GM23338 (cell line): ENCODE results near the gene IGF1R. TPM values are rescaled to one million over a fixed set of nuclear protein-coding genes. Genes with fewer than 3 reads are reported as not detected.

ENCODE experiments used
- ATAC-seq: fragments of 200-7000 bp; cut with Tn5 transposase; 3 replicates; pipeline ENCODE4 v1.9.1; 2020
- DNase-seq: peaks from one replicate; pipeline ENCODE4 v3.0.0-alpha.2; 2015; ENCODE audit warnings: low spot score
- H2AFZ ChIP-seq: fragments of 200-600 bp; sonication (generic); 2 replicates; pipeline ENCODE4 v1.8.0; 2016; ENCODE audit warnings: antibody characterized with exemption, mild to moderate bottlenecking, moderate library complexity
- H3F3A ChIP-seq: fragments of 200-600 bp; sonication (generic); replicated peaks from 2 replicates; pipeline ENCODE4 v1.8.0; 2017; ENCODE audit warnings: antibody characterized with exemption, mixed run types, low read depth
- H3K27ac ChIP-seq: fragments of 200-600 bp; sonication (generic); 2 replicates; pipeline ENCODE4 v1.6.1; 2016; ENCODE audit warnings: low read depth
- H3K27me3 ChIP-seq: fragments of 200-600 bp; sonication (generic); 2 replicates; pipeline ENCODE4 v1.8.0; 2016; ENCODE audit warnings: mild to moderate bottlenecking, mixed run types, moderate library complexity; ENCODE audit not compliant: insufficient read depth
- H3K36me3 ChIP-seq: fragments of 200-600 bp; sonication (generic); 2 replicates; pipeline ENCODE4 v1.8.0; 2016; ENCODE audit warnings: mild to moderate bottlenecking; ENCODE audit not compliant: insufficient read depth
- H3K4me1 ChIP-seq: fragments of 200-600 bp; sonication (generic); 2 replicates; pipeline ENCODE4 v1.8.0; 2016; ENCODE audit warnings: mild to moderate bottlenecking, moderate library complexity; ENCODE audit not compliant: insufficient read depth
- H3K4me2 ChIP-seq: fragments of 200-600 bp; sonication (generic); 2 replicates; pipeline ENCODE4 v1.7.1; 2017; ENCODE audit warnings: mixed run types
- H3K4me3 ChIP-seq: fragments of 200-600 bp; sonication (generic); 2 replicates; pipeline ENCODE4 v1.6.1; 2016; ENCODE audit warnings: mixed run types
- H3K79me2 ChIP-seq: fragments of 200-600 bp; sonication (generic); replicated peaks from 2 replicates; pipeline ENCODE4 v1.8.0; 2017; ENCODE audit warnings: mild to moderate bottlenecking; ENCODE audit not compliant: insufficient read depth
- H3K9me2 ChIP-seq: fragments of 200-600 bp; sonication (generic); 2 replicates; pipeline ENCODE4 v1.8.0; 2017; ENCODE audit not compliant: insufficient read depth
- H4K20me1 ChIP-seq: fragments of 200-600 bp; sonication (generic); replicated peaks from 2 replicates; pipeline ENCODE4 v1.8.0; 2017; ENCODE audit warnings: mild to moderate bottlenecking; ENCODE audit not compliant: insufficient read depth
- H3K27ac Mint-ChIP-seq: 2 replicates; pipeline ENCODE4 v1.8.0; 2020; ENCODE audit warnings: inconsistent platforms, mild to moderate bottlenecking, moderate library complexity, mixed read lengths
- H3K27me3 Mint-ChIP-seq: 3 replicates; pipeline ENCODE4 v1.8.0; 2022; ENCODE audit warnings: low read depth, mild to moderate bottlenecking, moderate library complexity, mixed read lengths, inconsistent platforms; ENCODE audit not compliant: insufficient read depth, poor library complexity
- H3K36me3 Mint-ChIP-seq: 3 replicates; pipeline ENCODE4 v1.8.0; 2021; ENCODE audit warnings: low read depth, mild to moderate bottlenecking, inconsistent platforms, moderate library complexity, mixed read lengths
- H3K4me1 Mint-ChIP-seq: 3 replicates; pipeline ENCODE4 v1.8.0; 2020; ENCODE audit warnings: mild to moderate bottlenecking, inconsistent platforms, mixed read lengths
- H3K4me3 Mint-ChIP-seq: 3 replicates; pipeline ENCODE4 v1.8.0; 2021; ENCODE audit warnings: moderate library complexity, mild to moderate bottlenecking, inconsistent platforms, mixed read lengths
- H3K9me3 Mint-ChIP-seq: 3 replicates; pipeline ENCODE4 v1.8.0; 2020; ENCODE audit warnings: moderate library complexity, mild to moderate bottlenecking, inconsistent platforms, mixed read lengths
- CREB1 ChIP-seq: fragments of 250-450 bp; sonication (Bioruptor Pico); IDR thresholded peaks from 2 replicates; pipeline ENCODE4 v1.5.0; 2020; ENCODE audit warnings: low read depth, mild to moderate bottlenecking, moderate library complexity
- EZH2 ChIP-seq: fragments of 200-600 bp; sonication (generic); IDR thresholded peaks from one replicate; pipeline ENCODE4 v1.8.0; 2017; ENCODE audit warnings: antibody characterized with exemption, mild to moderate bottlenecking, low read depth; ENCODE audit not compliant: unreplicated experiment
- JUNB ChIP-seq: IDR thresholded peaks from one replicate; pipeline ENCODE4 v1.6.1; 2016; ENCODE audit warnings: antibody characterized with exemption; ENCODE audit not compliant: unreplicated experiment
- STAT1 ChIP-seq: IDR thresholded peaks from one replicate; pipeline ENCODE4 v1.6.1; 2016; ENCODE audit warnings: antibody characterized with exemption; ENCODE audit not compliant: unreplicated experiment
- ZNF114 ChIP-seq: fragments of 250-450 bp; sonication (Bioruptor Pico); IDR thresholded peaks from 2 replicates; pipeline ENCODE4 v1.5.0; 2020; ENCODE audit warnings: mild to moderate bottlenecking, moderate library complexity
- ZNF331 ChIP-seq: fragments of 250-450 bp; sonication (Bioruptor Pico); IDR thresholded peaks from 2 replicates; pipeline ENCODE4 v1.5.0; 2020; ENCODE audit warnings: low read depth, mild to moderate bottlenecking, moderate library complexity
- polyA plus RNA-seq: library from polyadenylated mRNA; unstranded; fragments of >200 nt; fragmentation: Nextera tagmentation; extraction: Ambion mirVana; gene quantifications from 2 replicates; pipeline ENCODE4 v1.2.1, GENCODE V29; 2016
- total RNA-seq: library from RNA; depleted of rRNA; stranded (reverse); fragments of >200 nt; shearing (Covaris generic); gene quantifications from 2 replicates; pipeline ENCODE4 v1.2.3, GENCODE V29; 2014
- TF ChIP-seq, protein P1 (sequence below): fragments of 250-450 bp; sonication (Bioruptor Pico); IDR thresholded peaks from 2 replicates; pipeline ENCODE4 v1.5.0; 2020; ENCODE audit warnings: mild to moderate bottlenecking, moderate library complexity
- TF ChIP-seq, protein P2 (sequence below): IDR thresholded peaks from 2 replicates; pipeline ENCODE4 v1.6.1; 2016; ENCODE audit warnings: antibody characterized with exemption
- TF ChIP-seq, protein P3 (sequence below), 2 experiments: fragments of 200-600 bp in 1 of 2; sonication (generic) in 1 of 2; conservative IDR thresholded peaks; 2 replicates each; pipeline versions ENCODE4 v1.5.1 to v1.6.1; 2016 to 2017; ENCODE audit warnings: antibody characterized with exemption in 2 of 2, low read depth in 2 of 2, mild to moderate bottlenecking in 2 of 2, moderate library complexity in 1 of 2

Gene IGF1R
- total and polyA plus RNA-seq, 2 experiments from 2014 or later: 20.4 to 92.2 TPM

DNA sequence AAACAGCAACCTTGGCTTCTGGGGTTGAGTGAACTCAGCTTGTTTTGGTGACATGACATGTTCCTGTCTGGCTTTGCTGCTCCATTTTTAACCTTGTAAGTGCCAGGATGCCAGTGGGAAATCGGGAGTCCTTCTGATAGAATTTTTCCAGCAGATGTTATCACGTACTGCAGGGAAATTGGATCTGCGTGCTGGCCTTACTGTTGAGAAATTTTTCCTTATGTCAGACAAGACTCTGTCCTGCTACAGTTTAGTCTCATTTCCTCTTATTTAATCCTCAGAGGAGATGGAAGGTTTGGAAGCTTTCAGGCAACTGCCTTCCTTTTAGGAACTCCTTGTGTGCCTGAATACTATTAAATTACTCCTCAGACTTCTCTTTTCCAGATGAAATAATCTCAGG is 278.7 kb downstream of the IGF1R start:
- ATAC-seq: no peak
- Histone ChIP-seq H3K27ac (no peak overlapping the region), H3F3A (no peaks in the 10 kb centered on the region), H3K9me2 (no peaks in the 10 kb centered on the region), H4K20me1 (no peaks in the 10 kb centered on the region), H2AFZ (no peak overlapping the region), H3K4me2 (no peak overlapping the region), H3K79me2 (no peaks in the 10 kb centered on the region), H3K4me3 (no peak overlapping the region), H3K27me3 (no peaks in the 10 kb centered on the region), H3K4me1 (no peaks in the 10 kb centered on the region), H3K36me3 (peaks cover 42% of the 10 kb centered on the region)
- no peaks in the 10 kb centered on the region for H3K9me3 Mint-ChIP-seq
- no peak overlapping the region for H3K4me3 Mint-ChIP-seq
- no peaks in the 10 kb centered on the region for H3K4me1 Mint-ChIP-seq
- DNase-seq: no peak
- peaks cover 68% of the 10 kb centered on the region for H3K36me3 Mint-ChIP-seq
- TF ChIP-seq STAT1 (no peak), JUNB (no peak)
- TF ChIP-seq, protein P1, sequence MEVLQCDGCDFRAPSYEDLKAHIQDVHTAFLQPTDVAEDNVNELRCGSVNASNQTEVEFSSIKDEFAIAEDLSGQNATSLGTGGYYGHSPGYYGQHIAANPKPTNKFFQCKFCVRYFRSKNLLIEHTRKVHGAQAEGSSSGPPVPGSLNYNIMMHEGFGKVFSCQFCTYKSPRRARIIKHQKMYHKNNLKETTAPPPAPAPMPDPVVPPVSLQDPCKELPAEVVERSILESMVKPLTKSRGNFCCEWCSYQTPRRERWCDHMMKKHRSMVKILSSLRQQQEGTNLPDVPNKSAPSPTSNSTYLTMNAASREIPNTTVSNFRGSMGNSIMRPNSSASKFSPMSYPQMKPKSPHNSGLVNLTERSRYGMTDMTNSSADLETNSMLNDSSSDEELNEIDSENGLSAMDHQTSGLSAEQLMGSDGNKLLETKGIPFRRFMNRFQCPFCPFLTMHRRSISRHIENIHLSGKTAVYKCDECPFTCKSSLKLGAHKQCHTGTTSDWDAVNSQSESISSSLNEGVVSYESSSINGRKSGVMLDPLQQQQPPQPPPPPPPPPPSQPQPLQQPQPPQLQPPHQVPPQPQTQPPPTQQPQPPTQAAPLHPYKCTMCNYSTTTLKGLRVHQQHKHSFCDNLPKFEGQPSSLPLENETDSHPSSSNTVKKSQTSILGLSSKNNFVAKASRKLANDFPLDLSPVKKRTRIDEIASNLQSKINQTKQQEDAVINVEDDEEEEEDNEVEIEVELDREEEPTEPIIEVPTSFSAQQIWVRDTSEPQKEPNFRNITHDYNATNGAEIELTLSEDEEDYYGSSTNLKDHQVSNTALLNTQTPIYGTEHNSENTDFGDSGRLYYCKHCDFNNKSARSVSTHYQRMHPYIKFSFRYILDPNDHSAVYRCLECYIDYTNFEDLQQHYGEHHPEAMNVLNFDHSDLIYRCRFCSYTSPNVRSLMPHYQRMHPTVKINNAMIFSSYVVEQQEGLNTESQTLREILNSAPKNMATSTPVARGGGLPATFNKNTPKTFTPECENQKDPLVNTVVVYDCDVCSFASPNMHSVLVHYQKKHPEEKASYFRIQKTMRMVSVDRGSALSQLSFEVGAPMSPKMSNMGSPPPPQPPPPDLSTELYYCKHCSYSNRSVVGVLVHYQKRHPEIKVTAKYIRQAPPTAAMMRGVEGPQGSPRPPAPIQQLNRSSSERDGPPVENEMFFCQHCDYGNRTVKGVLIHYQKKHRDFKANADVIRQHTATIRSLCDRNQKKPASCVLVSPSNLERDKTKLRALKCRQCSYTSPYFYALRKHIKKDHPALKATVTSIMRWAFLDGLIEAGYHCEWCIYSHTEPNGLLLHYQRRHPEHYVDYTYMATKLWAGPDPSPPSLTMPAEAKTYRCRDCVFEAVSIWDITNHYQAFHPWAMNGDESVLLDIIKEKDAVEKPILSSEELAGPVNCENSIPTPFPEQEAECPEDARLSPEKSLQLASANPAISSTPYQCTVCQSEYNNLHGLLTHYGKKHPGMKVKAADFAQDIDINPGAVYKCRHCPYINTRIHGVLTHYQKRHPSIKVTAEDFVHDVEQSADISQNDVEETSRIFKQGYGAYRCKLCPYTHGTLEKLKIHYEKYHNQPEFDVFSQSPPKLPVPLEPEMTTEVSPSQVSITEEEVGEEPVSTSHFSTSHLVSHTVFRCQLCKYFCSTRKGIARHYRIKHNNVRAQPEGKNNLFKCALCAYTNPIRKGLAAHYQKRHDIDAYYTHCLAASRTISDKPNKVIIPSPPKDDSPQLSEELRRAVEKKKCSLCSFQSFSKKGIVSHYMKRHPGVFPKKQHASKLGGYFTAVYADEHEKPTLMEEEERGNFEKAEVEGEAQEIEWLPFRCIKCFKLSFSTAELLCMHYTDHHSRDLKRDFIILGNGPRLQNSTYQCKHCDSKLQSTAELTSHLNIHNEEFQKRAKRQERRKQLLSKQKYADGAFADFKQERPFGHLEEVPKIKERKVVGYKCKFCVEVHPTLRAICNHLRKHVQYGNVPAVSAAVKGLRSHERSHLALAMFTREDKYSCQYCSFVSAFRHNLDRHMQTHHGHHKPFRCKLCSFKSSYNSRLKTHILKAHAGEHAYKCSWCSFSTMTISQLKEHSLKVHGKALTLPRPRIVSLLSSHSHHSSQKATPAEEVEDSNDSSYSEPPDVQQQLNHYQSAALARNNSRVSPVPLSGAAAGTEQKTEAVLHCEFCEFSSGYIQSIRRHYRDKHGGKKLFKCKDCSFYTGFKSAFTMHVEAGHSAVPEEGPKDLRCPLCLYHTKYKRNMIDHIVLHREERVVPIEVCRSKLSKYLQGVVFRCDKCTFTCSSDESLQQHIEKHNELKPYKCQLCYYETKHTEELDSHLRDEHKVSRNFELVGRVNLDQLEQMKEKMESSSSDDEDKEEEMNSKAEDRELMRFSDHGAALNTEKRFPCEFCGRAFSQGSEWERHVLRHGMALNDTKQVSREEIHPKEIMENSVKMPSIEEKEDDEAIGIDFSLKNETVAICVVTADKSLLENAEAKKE (CRISPR knock-in tag): no peak
- H3K27me3 Mint-ChIP-seq: peaks cover 12% of the 10 kb centered on the region
- H3K27ac Mint-ChIP-seq: 0 out of 2 replicates have a peak overlapping the region, but pooled peaks have one; percentile 42

DNA sequence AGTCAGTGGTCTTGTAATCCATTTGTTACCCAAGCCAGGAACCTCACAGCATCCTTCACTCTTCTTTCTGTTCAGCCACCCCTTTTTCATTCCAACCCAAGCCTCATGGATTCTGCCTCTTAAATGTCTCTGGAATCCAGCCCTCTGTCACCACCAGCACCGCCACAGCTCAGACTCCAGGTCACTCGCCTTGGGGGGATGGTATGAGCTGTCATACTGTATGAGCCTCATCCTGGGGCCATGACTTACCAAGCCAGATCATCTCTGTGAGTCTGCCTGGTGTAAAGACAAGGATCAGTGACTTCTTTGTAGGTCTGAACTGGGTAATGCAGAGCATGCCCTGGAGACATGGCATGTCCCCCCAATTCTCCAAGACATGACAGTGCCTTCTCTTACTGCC is 279.7 kb downstream of the IGF1R start:
- Mint-ChIP-seq H3K27me3 (peaks cover 9% of the 10 kb centered on the region), H3K27ac (no peak overlapping the region), H3K4me1 (no peaks in the 10 kb centered on the region), H3K36me3 (peaks cover 69% of the 10 kb centered on the region), H3K4me3 (no peak overlapping the region), H3K9me3 (no peaks in the 10 kb centered on the region)
- no peaks in the 10 kb centered on the region for H3K4me1 ChIP-seq
- no peaks in the 10 kb centered on the region for H3F3A ChIP-seq
- no peak for ATAC-seq
- no peak overlapping the region for H3K27ac ChIP-seq
- H3K79me2 ChIP-seq: no peaks in the 10 kb centered on the region; the same call in 1 of the 2 replicates
- H3K4me3 ChIP-seq: no peak overlapping the region
- H3K4me2 ChIP-seq: no peak overlapping the region
- H4K20me1 ChIP-seq: no peaks in the 10 kb centered on the region
- no peaks in the 10 kb centered on the region for H3K9me2 ChIP-seq
- DNase-seq: no peak
- H3K36me3 ChIP-seq: peaks cover 37% of the 10 kb centered on the region
- no peaks in the 10 kb centered on the region for H3K27me3 ChIP-seq
- no peak overlapping the region for H2AFZ ChIP-seq
- no peak for TF ChIP-seq EZH2
- TF ChIP-seq, protein P2, sequence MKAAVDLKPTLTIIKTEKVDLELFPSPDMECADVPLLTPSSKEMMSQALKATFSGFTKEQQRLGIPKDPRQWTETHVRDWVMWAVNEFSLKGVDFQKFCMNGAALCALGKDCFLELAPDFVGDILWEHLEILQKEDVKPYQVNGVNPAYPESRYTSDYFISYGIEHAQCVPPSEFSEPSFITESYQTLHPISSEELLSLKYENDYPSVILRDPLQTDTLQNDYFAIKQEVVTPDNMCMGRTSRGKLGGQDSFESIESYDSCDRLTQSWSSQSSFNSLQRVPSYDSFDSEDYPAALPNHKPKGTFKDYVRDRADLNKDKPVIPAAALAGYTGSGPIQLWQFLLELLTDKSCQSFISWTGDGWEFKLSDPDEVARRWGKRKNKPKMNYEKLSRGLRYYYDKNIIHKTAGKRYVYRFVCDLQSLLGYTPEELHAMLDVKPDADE: no peak
- no peak for TF ChIP-seq ZNF331 (CRISPR knock-in tag)
- TF ChIP-seq STAT1: no peak
- TF ChIP-seq ZNF114 (CRISPR knock-in tag): no peak
- TF ChIP-seq, protein P3, sequence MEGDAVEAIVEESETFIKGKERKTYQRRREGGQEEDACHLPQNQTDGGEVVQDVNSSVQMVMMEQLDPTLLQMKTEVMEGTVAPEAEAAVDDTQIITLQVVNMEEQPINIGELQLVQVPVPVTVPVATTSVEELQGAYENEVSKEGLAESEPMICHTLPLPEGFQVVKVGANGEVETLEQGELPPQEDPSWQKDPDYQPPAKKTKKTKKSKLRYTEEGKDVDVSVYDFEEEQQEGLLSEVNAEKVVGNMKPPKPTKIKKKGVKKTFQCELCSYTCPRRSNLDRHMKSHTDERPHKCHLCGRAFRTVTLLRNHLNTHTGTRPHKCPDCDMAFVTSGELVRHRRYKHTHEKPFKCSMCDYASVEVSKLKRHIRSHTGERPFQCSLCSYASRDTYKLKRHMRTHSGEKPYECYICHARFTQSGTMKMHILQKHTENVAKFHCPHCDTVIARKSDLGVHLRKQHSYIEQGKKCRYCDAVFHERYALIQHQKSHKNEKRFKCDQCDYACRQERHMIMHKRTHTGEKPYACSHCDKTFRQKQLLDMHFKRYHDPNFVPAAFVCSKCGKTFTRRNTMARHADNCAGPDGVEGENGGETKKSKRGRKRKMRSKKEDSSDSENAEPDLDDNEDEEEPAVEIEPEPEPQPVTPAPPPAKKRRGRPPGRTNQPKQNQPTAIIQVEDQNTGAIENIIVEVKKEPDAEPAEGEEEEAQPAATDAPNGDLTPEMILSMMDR (conservative IDR thresholded peaks at IDR 0.05; ENCODE audit: low read depth in 2 of 2): no peak
- TF ChIP-seq CREB1 (CRISPR knock-in tag): no peak
- no peak for TF ChIP-seq JUNB
